Left forelimb (tissue), 1 donor: ENCODE measurements around the gene CPTP.
A peak's percentile ranks its signal among the peaks of the same experiment; 100 is the strongest.
"Not testable (repeated sequence)": the region's sequence is repeated elsewhere in the genome, so short reads cannot be mapped to it uniquely, and the experiment has no call there.

Experiments
- DNase-seq: peaks from one replicate; pipeline ENCODE4 v3.0.0-alpha.2; 2018; ENCODE audit warnings: low spot score

CPTP gene

DNA sequence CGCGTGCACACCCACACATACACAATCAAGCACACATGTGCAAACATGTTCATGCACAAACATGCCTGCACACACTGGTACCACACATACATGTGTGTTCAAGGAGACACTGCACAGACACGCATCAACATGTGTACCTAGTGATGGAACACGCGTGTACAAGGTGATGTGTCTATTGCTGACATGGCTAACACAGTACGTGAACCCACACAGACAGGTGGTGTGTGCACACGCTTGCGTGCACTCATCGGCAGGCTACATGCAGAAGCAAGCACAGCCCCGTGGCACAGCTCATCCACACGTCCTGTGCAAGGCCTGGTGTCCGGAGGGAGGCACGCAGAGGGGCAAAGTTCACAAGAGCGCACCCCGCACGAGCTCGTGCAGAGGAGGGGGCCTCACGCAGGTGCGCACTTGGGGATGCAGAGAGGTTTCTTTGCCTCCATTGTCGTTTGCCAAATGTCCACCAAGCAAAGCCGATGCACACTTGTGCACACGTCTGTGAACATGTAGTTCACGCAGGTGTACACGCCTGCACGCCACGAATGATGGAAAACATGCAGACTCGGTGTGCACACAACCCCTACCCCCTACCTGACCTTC is 17.8 kb upstream of the CPTP start:
- no peak for DNase-seq

DNA sequence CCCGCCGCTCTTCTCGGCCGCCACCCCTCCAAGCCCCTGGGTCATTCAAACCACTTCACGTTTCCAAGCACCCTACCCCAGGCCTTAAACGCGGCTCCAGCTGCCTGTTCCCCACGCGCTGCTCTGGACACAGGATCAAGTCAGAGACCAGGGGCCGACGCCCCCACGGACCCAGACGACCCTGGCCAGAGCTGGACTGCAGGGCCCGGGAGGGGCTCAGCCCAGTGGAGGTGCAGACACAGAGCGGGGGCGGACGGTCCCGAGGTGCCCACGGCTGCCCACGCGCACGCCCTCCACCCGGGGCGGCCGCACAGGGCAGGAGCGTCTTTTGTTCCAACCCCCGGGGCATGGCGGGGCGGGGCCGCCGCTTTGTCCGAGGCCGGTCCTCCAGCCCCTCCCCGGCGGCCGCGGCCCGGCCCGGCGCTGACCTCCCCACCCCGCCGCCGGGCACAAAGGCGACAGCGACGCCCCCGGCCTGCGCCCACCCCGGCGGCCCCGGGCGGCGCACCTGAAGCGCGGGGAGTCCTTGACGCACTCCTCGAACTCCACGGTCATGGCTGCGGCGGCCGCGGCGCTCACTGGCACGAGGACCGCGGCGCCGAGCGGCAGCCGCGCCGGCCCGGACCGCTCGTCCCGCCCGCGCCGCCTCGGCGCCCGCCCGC is 17.2 kb upstream of the CPTP start:
- no peak for DNase-seq

DNA sequence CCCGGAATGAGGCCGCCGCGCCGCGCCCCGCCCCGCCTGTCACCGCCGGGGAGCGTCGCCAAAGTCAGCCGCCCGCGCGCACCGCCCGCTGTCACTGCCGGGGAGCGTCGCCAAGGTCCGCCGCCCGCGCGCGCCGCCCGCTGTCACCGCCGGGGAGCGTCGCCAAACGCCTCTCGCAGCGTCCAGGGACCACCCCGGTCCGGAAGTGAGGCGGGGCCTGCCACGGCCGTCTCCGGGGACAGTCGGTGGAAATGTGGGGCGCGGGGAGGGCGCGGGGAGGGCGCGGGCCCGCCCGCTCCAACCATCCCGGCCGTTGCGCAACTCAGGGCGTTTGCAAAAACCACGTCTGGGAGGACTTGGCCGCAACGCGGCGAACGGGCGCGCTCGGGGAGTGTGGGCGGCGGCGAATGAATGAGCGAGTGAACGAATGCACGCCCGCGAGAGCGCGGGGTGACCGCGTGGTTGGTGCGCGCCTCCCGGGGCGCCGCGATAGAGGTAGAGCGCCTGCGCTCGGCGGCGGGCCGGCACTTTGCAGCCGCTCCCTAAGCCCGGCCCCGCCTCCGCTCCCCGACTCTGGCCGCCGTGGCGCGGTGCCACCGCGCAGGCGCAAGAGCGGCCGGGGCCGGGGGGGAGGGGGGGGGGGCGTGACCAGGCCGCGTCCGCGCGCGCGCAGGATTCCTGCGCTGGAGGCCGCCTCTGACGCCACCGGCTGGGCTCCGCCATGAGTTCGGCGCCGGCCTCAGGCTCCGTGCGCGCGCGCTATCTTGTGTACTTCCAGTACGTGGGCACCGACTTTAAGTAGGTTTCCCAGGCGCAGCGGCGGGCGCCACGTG is 16.5 kb upstream of the CPTP start, which contains the start of the genes ACAP3 and PUSL1:
TSS of gene ACAP3 (minus strand) at position 8 of the 833 bp plus-strand sequence. CDS start 115 bp downstream, outside the sequence.
TSS of gene PUSL1 (plus strand) at position 675 of the 833 bp plus-strand sequence. CDS start at position 722, 47 bp downstream.
- DNase-seq = peak; percentile 94

DNA sequence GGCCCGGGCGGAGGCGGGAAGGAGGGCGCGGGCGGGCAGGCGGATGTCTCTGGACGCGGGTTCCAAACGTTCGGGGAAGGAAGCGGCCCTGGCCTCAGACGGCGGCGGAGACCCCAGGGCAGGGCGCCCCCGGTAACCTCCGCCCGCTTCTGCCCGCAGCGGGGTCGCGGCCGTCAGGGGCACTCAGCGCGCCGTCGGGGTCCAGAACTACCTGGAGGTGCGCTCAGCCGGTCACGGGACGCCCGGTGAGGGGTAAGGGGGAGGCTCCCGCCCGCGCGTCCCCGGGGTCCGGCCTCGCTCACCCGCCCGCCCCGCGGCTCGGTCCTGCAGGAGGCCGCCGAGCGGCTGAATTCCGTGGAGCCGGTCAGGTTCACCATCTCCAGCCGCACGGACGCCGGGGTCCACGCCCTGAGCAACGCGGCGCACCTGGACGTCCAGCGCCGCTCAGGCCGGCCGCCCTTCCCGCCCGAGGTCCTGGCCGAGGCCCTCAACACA is 15.8 kb upstream of the CPTP start:
- no peak for DNase-seq

DNA sequence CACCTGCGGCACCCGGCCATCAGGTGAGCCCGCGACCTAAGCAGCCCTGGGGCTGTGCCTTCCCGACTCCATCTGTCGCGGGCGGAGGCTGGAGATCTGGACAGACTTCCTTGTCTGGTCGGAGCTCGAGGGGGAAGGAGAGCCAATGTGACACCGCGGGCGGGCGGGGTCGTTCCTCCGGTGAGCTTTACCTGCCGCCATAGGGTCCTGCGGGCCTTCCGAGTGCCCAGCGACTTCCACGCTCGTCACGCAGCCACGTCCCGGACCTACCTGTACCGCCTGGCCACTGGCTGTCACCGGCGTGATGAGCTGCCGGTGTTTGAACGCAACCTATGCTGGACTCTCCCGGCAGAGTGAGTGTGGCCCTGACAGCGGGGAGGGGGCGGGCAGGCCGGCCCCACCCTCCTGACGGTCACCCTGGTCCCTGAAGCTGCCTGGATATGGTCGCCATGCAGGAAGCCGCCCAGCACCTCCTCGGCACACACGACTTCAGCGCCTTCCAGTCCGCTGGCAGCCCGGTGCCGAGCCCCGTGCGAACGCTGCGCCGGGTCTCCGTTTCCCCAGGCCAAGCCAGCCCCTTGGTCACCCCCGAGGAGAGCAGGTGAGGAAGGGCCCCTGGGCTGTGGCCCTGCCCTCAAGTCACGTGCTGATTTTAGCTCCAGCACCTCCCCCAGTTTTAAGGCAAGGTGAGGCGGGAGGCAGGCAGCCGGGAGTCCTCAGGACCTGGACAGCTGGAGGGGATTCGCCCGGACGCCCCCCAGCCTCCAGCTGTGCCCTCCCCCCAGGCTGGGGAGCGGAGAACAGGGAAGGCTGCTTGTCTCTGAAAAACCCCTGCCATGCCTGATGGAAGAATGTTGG is 15.1 kb upstream of the CPTP start:
- no peak for DNase-seq

DNA sequence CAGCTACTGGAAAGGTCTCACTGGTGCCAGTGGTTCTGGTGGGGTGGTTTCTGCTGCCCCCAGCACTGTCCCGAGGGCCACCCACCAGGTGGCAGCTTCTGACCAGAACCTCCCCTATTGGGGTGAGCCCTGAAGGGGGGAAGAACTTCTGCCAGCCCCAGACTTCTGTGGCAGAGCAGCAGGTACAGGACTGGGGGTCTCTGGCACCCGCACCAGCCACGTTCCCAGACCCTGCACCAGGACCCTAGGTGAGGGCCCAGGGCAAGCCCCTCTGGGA is 14.6 kb upstream of the CPTP start:
- no peak for DNase-seq

DNA sequence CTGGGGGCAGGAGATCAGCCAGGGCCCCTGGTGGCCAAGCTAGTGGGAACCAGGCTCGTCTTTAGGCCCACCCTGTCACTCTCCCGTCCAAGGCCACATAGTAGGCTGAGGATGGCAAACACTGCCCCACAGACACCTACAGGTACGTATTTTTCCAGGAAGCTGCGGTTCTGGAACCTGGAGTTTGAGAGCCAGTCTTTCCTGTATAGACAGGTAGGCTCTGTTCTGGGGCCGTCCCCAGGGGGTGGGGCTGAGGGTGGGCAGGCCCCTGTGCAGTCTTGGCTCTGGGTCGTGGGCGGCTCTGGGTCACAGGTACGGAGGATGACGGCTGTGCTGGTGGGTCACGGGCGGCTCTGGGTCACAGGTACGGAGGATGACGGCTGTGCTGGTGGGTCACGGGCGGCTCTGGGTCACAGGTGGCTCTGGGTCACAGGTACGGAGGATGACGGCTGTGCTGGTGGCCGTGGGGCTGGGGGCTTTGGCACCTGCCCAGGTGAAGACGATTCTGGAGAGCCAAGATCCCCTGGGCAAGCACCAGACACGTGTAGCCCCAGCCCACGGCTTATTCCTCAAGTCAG is 14.0 kb upstream of the CPTP start:
- DNase-seq = no peak

DNA sequence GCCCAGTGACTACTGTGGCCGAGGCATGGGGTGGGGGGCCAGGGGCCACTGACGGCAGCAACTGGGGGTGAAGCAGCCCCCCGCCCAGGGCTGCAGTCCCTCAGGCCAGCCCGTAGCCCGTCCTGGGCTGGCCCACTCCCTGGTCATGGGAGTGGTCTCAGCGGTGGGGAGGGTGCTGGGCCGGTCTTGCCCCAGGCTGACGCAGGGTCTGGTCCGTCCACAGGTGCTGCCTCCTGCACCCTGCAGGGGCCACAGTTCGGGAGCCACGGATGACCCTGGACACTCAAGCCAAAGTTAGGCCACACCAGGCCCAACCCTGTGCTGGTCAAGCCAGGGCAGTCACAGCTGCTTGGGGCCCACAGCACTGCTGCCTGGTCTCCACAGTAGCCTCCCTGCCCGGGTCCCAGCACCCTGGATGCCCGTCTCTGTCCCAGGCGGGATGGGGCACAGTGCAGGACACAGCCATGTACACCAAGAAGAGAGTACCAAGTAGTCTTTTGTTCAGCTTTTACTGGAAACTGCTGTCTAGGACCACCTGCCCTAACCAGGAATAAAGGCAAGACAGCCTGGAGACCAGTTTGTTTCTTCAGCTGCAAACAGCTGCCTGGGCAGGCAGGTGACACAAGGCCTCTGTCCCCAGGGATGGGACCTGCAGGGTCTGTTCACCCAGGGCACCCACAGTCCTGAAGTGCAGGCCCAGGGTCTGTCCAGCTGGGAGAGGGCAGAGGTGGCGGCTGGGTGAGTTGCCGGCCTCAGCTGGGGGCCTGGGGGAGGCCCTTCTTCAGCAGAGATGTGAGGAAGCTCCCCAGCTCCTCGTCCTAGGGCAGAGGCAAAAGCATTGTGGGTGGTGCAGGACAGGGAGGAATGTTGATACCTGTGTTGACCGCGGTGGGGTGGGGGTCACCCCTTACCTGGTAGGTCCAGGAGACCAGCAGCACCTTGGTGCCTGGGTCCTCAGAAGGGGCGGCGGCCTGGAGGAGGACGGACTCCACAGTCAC is 13.2 kb upstream of the CPTP start:
- no peak for DNase-seq

DNA sequence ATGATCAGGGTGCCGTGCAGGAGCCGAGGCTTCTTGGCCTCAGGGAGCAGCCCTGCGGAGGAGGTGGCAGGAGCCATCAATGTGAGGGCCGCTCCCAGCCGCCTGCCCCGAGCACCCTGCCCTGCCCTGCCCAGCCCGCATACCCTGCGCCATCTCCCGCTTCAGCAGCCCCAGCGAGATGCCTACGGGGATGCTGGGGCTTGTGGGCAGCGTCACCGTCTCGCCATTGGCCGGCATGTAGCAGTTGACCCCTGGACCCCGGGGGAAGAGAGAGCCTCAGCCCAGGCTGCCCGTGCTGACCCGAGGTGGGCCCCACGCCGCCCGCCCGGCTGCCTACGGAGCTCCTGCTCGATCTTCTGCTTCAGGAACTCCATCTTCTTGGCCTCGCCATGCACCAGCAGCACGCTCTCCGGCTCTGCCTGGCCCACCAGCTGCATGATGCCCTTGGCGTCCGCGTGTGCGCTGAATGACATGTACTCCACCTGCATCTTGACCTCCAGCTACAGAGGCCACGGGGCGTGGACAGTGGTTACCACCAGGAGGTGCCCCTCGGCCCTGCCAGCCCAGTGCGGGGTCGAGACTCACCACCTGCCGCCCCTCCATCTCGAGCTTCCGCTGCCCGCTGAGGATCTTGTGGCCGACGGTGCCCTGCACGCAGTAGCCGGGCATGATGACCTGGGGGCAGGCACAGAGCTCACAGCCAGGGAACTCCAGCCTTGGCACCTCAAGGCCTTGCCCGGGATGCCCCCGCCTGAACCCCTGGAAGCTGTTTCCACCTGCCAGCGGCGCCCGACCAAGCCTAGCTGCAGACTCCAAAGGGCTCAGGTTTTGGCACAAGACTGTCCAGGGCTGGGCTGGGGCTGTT is 11.9 kb upstream of the CPTP start:
- no peak for DNase-seq

DNA sequence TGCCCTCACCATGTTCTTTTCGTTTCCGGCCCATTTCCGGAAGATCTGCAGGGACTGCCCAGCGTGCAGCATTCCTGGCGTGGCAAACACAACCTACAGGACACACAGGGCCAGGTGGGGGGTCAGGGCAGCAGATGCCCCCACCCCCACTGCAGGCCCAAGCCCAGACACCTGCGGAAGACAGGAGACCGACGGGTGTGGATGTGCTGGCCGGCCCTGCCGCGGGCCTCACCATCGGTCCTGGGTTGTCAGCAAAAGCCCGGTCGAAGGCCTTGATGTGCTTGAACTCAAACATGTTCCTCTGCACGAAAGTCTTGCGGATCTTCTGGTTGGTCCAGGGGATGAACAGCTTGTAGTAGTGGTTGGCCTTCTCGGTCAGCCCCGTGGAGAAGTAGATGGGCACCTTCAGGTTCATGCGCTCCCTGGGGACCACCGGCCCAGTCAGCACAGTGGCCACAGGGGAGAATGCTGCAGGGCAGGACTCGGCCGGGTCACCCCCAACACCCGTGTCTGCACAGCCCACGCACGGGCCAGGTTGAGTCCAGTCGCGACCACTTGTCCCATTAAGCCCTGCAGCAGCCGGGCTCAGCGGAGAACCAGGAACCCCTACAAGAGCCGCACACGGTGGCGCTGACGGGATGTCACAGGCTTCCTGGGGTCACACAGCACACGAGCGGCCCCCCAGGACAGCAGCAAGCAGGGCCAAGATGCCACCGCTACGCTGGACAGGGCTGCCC is 10.9 kb upstream of the CPTP start:
- DNase-seq = no peak

DNA sequence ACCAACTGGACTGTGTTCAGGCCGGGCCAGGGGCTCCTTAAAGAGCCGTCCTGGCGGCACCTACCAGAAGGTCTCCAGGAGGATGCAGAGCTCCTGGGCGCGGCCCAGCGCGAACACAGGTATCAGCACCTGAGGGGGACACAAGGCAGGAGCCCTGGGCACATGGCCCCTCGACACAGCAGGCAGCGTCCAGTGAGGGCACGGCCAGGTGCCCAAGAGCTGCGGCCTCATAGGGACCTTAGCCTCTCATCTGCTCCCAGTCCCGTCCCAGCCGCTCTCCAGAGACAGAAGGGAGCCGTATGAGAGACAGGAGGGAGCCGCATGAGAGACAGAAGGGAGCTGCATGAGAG is 10.4 kb upstream of the CPTP start:
- DNase-seq = no peak

DNA sequence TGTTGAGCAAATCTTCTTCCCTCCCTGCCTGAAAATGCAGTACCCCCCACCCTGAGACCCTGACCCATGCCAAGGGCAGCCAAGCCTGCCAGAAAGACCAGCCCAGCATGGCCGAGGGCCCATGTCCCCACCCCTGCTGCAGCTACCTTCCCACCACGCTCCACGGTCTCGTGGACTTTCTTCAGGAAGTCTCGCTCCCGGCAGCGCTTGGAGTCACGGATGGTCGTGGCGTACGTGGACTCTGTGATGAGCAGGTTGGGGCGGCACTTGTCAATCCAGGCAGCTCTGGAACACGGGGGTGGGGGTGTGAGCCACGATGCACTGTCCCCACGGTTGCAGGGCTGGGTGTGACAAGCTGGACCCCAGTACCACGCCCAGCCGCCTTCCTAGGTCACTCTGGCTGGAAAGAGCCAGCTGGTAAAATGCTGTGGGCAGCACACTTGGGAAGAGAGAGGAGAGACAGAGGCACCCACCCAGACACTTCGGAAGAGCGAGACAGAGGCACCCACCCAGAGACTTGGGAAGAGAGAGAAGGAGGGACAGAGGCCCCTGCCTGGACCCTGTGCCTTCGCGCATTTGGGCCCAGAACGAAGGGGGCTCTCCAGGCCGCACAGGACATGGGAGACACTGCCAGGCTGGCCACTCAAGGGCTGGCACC is 9.8 kb upstream of the CPTP start:
- DNase-seq = no peak

DNA sequence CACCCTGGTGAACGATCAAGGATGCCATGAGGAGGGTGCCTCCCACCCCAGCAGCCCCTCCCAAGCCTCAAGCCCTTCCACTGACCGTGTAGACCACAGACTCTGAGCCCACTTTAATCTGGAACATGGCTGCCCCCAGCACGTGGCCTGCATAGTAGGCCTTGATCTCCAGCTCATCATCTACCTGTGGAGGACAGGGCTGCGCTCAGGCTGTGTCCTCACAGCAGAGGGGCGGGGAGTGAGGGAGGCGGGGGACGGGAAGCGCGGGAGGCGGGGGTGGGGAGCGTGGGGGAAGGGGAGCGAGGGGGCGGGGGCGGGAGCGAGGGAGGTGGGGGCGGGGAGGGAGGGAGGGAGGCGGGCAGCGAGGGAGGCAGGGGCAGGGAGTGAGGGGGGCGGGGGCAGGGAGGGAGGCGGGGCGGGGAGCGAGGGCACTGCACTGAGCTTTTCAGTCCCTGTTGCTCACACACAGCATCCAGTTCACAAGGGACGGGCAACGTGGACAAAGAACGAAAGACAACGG is 9.1 kb upstream of the CPTP start:
- DNase-seq = no peak

DNA sequence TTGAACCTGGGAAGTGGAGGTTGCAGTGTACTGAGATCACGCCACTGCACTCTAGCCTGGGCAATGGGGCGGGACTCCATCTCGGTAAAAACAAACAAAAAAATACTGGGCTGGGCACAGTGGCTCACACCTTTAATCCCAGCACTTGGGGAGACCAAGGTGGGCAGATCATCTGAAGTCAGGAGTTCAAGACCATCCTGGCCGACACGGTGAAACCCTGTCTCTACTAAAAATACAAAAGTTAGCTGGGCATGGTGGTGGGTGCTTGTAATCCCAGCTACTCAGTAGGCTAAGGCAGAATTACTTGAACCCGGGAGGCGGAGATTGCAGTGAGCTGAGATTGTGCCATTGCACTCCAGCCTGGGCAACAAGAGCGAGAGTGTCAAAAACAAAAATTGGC is 8.4 kb upstream of the CPTP start:
- not testable (repeated sequence) for DNase-seq

DNA sequence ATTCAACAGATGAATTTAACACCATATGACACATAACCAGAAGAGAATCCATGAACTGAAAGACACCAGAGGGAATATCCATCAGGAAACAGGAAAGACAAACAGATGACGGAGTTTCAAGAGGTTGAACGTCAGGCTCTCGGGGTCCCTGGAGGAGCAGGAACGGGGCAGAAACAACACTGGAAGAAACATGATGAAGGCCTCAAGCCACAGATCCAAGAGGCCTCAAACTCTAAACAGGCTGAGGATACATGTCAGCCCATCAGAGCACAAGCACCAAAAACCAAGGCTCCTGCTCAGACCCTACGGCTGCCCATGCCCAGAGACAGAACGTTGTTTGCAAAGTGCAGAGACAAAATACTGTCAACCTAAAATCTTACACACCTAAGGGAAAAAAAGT is 7.2 kb upstream of the CPTP start:
- DNase-seq = no peak

DNA sequence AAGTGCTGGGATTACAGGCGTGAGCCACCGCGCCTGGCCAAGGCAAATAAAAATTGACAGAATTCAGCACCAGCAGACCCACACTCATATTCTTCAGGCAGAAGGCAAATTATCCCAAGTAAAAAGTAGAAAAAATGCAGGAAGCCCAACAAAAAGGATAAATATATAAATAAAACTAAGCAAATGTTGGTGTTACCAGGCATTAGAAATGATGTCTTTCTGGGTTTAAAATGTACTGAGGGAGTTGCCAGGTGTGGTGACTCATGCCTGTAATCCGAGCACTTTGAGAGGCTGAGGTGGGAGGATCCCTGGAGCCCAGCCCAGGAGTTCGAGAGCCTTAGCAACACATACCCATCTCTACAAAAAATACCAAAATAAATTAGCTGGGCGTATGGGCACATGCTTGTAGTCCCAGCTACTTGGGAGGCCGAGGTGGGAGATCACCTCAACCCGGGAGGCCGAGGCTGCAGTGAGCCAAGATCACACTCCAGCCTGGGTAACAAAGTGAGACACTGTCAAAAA is 6.4 kb upstream of the CPTP start:
- DNase-seq = no peak

DNA sequence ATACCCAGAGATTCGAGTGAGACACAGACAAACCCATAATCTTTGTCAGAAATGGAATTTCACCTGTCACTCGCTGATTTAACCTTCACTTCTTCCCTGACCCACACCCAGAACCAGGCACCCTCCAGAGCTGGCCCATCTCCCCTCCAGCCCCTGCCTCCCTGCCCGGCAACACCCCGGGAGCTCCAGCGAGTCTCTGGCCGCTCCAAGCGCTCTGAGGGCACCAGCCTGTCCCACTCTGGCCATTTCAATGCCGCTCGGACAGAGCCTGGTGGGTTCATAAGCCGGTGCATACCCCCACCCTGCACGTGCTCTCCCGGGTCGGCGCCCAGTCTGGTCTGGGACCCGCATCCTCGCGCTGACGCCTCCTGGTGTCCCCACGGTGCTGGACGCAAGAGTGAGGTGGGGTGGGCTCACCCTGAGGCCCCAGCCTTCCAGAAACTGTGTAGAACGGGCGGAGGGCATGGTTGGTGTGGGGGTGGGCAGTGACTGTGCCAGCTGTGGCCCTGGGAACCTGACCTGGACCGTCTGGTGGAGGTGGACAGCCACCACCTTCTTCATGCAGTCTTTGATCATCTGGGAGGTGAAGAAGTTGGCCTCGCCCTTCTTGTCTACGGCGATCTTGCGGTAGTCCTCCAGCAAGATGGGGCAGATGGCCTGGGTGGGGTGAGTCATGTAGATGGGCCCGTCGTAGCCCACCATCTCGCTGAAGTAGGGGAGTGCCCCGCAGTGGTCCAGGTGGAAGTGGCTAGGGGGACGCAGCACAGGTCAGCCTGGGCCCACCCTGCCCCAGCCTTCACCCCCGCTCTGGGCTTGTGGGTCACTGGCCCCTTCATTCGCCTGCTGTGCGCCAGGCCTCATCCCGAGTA is 5.6 kb upstream of the CPTP start:
- DNase-seq = no peak
